ENCODE data around the gene RELL1.

- TF ChIP-seq CTCF (conservative IDR thresholded peaks at IDR 0.05; ENCODE audit: low read length) (no peak), EZH2phosphoT487 (IDR thresholded peaks at IDR 0.05; ENCODE audit: borderline replicate concordance, low read depth, low read length) (no peak)
These were observed at the start of gene RELL1 for GRCh38 chr4:37686373-37687193.
